ENCODE measurements around the gene CUEDC1. TPM values are rescaled to one million over a fixed set of nuclear protein-coding genes. Genes with fewer than 3 reads are reported as not detected.

Gene CUEDC1
- 47.0 to 60.8 TPM (median 54.7 TPM) in 5 replicates for total RNA-seq (2022; extraction: Qiagen RNA extraction)

DNA sequence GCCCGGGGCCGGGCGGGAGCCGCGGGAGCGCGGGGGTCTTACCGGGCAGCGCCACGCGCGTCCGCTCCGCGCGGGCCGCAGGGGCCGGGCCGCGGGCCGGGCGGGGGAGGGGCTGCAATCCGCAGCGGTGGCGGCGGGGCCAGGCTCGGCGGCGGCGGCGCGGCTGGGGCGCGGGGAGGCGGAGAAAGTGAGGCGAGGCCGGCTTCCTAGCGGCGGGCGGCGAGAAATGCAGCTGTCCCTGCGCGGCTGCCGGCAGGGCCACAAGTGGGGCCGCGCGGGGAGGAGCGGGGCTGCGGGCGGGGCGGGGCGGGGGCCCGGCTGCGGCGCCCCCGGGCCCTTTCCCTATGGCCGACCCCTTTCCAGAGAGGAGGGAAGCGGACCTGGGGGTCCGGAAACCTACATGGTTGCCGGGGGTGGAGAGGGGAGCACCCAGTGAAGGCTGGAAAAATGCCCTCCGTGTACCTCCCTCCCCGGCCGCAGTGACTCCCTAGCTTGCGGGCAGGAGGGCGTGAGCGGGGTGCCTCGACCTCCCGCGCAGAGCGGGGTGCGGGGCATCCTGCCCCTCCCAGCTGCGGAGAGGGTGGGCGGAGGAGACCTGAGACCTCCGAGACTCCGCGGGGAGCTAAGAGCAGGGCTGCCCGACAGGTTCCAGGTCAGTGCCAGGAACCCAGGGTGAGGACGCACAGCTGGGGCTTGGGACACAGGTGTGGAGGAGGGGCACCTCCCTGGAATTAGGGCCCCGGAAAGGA lies at the start of gene CUEDC1:
Gene CUEDC1, minus strand, starts transcription at position 230 of the 749 bp plus-strand sequence. CDS start 69,848 bp downstream, outside the sequence.

DNA sequence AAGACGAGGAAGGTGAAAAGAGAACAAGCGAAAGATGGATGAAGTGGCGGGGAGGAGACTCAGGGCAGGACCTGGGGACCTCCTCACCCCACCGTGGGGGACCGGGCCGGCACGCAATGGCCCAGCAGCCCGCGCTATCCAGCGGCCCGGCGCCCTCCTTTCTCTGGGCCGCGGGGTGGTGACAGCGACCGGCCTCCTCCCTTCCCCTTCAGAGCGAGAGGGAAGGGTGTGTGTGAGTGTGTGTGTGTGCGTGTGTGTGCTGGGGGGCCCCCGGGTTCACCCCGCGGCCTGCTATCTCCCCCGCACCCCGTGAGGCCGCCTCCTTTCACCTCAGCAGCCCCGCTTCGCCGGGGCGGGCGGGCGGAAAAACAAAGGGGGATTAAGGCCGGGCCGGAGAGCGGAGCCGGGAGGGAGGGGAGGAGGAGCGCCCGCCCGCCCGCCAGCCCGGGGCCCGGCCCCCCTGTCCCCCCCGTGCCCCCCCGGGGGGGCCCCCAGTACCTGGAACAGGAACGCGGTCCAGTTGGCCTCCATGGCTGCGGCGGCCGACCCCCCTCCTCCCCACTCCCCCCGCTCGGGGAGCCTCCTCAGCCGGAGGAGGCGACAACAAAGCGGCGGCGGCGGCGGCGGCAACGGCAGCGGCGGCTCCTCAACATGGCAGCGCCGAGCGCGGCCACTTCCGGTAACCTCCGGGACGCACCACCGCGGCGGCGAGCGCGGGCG lies 32.5 kb upstream of the CUEDC1 start, which contains the start of gene VEZF1:
Gene VEZF1, minus strand, starts transcription at position 674 of the 720 bp plus-strand sequence. Its CDS starts 143 bp downstream, at position 531.

DNA sequence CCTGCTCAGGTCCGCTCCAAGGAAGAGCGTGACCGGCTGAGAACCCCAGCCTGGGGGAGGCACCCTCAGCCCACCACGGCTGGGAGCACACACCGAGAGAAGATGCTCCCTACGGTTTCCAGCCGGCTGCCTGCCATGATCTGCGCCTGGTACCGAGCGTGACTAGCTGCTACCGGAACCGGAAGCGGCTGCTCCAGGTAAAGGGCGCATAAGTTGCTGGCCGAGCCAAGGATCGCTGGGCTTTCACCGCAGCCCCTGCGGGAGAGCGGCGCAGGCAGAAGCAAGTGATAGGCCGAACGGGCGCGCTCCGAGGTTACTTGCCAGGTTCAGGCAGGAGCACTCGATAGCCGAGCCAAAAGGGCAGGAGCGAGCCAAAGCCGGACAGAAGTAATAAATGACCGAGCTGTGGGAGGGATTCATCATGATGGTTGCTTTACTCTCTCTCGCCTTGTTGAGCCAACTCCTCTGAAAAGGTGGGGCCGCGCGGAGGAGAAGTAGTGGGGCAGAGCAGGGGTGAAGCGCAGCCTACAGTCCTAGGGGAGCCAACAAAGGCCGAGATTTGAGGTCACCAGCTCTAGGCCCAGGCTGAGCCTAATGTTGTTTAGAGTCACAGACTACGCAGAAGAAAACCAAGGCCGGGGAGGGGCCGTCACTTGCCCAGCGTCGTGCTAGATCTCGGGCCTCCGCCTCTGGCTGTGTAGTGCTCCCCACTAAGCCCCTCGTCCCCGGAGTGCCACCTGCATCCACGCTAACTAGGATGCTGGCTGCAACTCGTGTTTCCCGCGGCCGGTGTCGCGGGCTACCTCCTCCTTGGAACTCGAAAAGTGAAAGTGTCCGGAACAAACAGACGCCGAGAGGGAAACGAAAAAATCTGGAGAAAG lies 105.1 kb downstream of the CUEDC1 start, which contains the start of gene MRPS23:
Gene MRPS23, minus strand, starts transcription at position 171 of the 881 bp plus-strand sequence. Its CDS starts 34 bp downstream, at position 137.

Other genes starting within 250 kb of the CUEDC1 start
- gene CCDC182, start 210.1 kb downstream of the CUEDC1 start, total RNA-seq (2022; extraction: Qiagen RNA extraction): not detected in 5 replicates
- gene MRPS23, start 105.4 kb downstream of the CUEDC1 start, total RNA-seq (2022; extraction: Qiagen RNA extraction): 152 to 209 TPM (median 156 TPM) in 5 replicates
- 36.8 to 45.6 TPM (median 43.4 TPM) in 5 replicates for gene VEZF1, start 32.8 kb upstream of the CUEDC1 start, total RNA-seq (2022; extraction: Qiagen RNA extraction)
- gene SRSF1, start 51.8 kb upstream of the CUEDC1 start, total RNA-seq (2022; extraction: Qiagen RNA extraction): 234 to 305 TPM (median 263 TPM) in 5 replicates
- 19.2 to 24.9 TPM (median 23.4 TPM) in 5 replicates for gene DYNLL2, start 128.0 kb upstream of the CUEDC1 start, total RNA-seq (2022; extraction: Qiagen RNA extraction)
- gene OR4D1, start 193.0 kb upstream of the CUEDC1 start, total RNA-seq (2022; extraction: Qiagen RNA extraction): 0.02 TPM in 1 of 5 replicates, not detected in the others
- gene OR4D2, start 211.6 kb upstream of the CUEDC1 start, total RNA-seq (2022; extraction: Qiagen RNA extraction): not detected in 5 replicates
- gene EPX, start 237.3 kb upstream of the CUEDC1 start, total RNA-seq (2022; extraction: Qiagen RNA extraction): 0.03 TPM in 1 of 5 replicates, not detected in the others